AG10803 (cell line): ENCODE data around the gene MLIP.

Experiments used
- DNase-seq: peaks from one replicate; pipeline ENCODE4 v3.0.0; 2010; ENCODE audit warnings: low read depth
- H3K4me3 ChIP-seq: 2 replicates; pipeline ENCODE4 v1.5.1; 2011; ENCODE audit warnings: mild to moderate bottlenecking, low read length, control low read depth
- TF ChIP-seq, protein P1 (sequence below): conservative IDR thresholded peaks from 2 replicates; pipeline ENCODE4 v1.5.1; 2011; ENCODE audit warnings: mild to moderate bottlenecking, low read length, control low read depth, inconsistent platforms

Gene MLIP

DNA sequence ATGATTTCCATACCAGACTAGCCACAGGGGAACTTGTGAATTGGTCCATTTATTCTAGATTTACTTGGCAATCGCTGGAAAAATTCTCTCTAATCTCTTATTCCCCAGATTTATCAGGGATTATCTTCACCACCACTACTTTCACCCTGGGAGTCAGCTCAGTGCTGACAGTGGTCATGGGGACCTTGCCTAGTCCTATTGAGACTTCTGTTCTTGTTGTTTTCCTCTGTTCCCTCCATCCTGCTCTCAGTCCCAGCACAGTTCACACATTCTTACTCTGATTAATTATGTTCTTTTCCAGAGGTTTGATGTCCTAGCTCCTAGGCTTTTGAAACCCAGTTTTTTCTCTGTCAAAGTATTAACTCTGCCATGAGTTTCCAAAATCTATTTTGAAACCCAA lies 103.0 kb downstream of the MLIP start:
- H3K4me3 ChIP-seq, result no peak overlapping the region
- DNase-seq, result no peak
- TF ChIP-seq, protein P1, sequence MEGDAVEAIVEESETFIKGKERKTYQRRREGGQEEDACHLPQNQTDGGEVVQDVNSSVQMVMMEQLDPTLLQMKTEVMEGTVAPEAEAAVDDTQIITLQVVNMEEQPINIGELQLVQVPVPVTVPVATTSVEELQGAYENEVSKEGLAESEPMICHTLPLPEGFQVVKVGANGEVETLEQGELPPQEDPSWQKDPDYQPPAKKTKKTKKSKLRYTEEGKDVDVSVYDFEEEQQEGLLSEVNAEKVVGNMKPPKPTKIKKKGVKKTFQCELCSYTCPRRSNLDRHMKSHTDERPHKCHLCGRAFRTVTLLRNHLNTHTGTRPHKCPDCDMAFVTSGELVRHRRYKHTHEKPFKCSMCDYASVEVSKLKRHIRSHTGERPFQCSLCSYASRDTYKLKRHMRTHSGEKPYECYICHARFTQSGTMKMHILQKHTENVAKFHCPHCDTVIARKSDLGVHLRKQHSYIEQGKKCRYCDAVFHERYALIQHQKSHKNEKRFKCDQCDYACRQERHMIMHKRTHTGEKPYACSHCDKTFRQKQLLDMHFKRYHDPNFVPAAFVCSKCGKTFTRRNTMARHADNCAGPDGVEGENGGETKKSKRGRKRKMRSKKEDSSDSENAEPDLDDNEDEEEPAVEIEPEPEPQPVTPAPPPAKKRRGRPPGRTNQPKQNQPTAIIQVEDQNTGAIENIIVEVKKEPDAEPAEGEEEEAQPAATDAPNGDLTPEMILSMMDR, result no peak

DNA sequence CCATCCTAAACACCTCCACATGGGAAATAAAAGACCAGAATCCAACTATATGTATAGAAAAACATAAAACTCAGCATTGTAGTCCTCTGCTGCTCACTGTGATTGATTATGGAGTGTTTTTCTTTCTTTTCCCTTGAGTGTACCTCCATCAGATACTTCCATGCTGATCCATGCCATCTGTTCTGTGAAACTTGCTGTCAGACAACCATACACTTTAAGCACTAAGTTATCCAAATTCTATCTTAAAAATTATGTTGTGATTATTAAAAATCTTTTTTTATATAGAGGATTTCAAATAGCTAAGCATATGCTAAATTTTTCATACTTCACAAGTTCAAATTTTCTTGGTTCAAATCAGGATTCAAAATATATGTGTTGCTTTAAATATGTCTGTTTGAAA lies 105.1 kb downstream of the MLIP start:
- TF ChIP-seq, protein P1, result no peak
- H3K4me3 ChIP-seq, result no peak overlapping the region
- DNase-seq, result no peak

DNA sequence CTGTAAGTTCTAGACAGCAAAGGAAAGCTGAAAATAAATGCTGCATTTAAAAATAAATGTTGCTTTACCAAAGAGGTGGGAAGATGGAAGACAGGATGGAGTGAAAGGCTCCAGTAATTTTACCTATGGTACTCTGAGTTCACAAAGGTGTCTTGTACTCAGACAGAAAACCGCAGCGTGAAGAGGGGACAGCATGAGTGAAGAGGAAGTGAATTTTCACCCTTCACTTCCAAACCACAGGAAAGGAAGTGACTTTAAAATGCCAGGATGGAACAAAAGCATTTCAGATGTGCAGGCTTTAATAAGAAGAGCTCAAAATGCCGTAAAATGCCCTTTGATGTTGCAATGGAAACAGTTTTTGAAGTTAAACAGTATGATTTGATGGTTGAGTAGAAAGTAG lies 105.8 kb downstream of the MLIP start:
- DNase-seq, result no peak
- no peak overlapping the region for H3K4me3 ChIP-seq
- TF ChIP-seq, protein P1, result no peak

DNA sequence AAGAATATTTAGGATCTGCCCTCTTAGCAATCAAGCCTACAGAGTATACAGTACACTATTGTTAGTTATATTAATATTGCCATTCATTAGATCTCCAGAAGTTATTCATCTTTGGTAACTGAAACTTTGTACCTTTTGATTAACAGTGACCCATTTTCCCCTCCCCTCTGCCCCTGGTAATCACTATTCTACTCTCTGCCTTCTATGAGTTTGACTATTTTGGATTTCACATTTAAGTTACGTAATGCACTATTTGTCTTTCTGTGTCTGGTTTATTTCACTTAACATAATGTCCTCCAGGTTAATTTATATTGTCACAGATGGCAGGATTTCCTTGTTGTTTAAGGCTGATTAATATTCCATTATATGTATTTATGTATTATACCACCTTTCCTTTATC lies 111.0 kb downstream of the MLIP start:
- no peak for DNase-seq
- TF ChIP-seq, protein P1, result no peak
- no peak overlapping the region for H3K4me3 ChIP-seq

DNA sequence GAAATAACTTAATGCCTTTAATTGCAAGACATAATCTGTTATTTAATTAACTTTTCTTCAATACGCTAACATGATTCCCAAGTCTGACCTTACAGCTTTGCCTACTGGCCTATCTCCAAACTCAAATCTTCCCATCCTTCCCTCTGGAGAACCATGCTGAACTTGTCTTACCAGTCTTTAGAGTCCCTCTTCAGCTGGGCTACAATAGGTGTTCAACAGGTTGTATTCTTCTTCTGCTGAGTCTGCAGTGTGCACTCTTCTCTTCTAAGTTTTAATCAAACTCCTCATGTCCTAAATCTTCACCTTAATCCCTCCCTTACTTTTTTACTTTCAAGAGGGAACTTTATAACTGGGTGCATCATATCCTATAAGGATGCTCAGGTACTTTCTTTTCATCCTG lies 121.5 kb downstream of the MLIP start:
- DNase-seq, result no peak
- no peak overlapping the region for H3K4me3 ChIP-seq
- TF ChIP-seq, protein P1, result no peak

DNA sequence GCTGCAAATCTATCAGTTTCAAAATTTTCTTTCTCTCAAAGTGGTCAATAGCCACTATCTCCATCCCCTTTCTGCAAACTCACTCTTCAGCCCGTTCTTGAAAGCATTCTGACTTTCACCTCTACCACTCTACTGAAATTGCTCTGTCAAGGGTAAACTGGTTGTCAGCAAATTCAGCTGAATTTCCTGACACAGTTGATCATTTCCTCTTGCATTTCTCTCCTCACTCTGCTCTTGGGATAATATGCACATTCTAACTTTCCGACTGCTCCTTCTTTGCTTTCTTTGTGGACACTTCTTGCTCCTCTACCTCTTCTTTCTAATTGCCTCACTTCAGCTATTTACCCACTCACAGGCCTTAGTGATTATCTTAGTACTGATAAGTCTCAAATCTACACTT lies 123.3 kb downstream of the MLIP start:
- DNase-seq, result no peak
- H3K4me3 ChIP-seq, result no peak overlapping the region
- TF ChIP-seq, protein P1, result no peak

DNA sequence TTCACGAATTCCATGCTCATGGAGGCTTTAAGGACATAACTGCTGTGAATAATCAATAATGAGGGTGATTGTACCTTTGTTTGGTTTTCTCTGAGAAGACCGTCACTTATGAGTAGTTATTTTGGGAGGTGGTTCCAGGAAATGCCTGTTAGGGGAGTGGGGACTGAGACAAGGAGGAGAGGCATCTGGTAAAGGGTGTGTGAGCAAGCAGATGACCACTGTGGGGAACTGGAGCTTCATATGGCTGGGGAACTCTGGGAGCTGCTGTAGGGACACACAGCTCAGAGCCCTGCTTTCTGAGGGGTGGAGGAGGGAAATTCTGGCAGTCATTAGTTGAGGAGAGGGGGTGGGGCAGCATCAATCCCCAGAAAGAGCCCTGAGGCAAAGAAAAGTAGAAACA lies 125.7 kb downstream of the MLIP start:
- no peak for DNase-seq
- TF ChIP-seq, protein P1, result no peak
- H3K4me3 ChIP-seq, result no peak overlapping the region
